ENCODE results near the gene SCN4A. TPM values are rescaled to one million over a fixed set of nuclear protein-coding genes. Genes with fewer than 3 reads are reported as not detected.

SCN4A gene
- total and polyA plus RNA-seq, 2 of the 13 experiments (the other 11 are each of a cell fraction or from before 2014, with no cell fraction given), result 0.02 to 0.03 TPM

DNA sequence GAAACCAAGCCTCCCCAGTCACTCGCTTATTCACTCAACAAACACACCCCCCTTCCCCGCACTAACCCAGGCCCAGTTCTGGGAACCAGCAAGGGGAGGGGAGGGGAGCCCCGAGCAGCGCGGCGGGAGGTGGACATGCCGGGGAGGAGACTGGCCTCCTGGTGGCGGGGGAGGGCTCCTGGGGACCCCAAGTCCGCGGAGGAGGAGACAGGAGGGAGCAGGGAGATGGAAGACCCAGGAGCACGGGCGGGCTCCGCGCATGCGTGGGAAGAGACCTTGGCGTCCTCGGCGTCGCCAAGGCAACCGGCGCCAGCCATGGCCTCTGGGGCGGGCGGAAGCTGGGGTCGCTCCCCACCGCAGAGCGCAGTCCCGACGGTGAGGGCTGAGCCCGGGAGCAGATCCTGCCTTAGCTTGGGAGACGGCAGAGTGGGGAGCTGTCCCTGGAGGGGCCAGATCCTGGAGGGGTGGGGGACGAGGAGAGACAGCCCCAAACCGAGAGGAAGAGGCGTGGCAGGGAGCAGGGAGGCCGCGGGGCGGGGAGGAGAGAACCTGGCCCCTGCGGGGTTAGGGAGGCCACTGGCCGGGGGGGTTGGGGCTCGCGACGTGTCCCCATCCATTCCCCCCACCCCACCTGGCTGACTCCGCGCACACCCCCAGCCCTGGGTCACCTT lies 25.5 kb upstream of the SCN4A start, which contains the start of gene PRR29 (continued):
- TF ChIP-seq, protein P1, sequence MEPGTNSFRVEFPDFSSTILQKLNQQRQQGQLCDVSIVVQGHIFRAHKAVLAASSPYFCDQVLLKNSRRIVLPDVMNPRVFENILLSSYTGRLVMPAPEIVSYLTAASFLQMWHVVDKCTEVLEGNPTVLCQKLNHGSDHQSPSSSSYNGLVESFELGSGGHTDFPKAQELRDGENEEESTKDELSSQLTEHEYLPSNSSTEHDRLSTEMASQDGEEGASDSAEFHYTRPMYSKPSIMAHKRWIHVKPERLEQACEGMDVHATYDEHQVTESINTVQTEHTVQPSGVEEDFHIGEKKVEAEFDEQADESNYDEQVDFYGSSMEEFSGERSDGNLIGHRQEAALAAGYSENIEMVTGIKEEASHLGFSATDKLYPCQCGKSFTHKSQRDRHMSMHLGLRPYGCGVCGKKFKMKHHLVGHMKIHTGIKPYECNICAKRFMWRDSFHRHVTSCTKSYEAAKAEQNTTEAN (CRISPR knock-in tag; conservative IDR thresholded peaks at IDR 0.05), result no peak
- TF ChIP-seq, protein P2, sequence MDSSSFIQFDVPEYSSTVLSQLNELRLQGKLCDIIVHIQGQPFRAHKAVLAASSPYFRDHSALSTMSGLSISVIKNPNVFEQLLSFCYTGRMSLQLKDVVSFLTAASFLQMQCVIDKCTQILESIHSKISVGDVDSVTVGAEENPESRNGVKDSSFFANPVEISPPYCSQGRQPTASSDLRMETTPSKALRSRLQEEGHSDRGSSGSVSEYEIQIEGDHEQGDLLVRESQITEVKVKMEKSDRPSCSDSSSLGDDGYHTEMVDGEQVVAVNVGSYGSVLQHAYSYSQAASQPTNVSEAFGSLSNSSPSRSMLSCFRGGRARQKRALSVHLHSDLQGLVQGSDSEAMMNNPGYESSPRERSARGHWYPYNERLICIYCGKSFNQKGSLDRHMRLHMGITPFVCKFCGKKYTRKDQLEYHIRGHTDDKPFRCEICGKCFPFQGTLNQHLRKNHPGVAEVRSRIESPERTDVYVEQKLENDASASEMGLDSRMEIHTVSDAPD (CRISPR knock-in tag; IDR thresholded peaks at IDR 0.05), result no peak
- TF ChIP-seq MXD4 (CRISPR knock-in tag; IDR thresholded peaks at IDR 0.05), result 0 out of 2 replicates have a peak, but pooled peaks have one; percentile 34
- TF ChIP-seq ZNF496 (CRISPR knock-in tag; IDR thresholded peaks at IDR 0.05; ENCODE audit: insufficient replicate concordance), result no peak
- TF ChIP-seq, protein P3, sequence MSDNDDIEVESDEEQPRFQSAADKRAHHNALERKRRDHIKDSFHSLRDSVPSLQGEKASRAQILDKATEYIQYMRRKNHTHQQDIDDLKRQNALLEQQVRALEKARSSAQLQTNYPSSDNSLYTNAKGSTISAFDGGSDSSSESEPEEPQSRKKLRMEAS (IDR thresholded peaks at IDR 0.05), result peak; percentile 43; the same call in 1 of the 2 replicates
- TF ChIP-seq, protein P4, sequence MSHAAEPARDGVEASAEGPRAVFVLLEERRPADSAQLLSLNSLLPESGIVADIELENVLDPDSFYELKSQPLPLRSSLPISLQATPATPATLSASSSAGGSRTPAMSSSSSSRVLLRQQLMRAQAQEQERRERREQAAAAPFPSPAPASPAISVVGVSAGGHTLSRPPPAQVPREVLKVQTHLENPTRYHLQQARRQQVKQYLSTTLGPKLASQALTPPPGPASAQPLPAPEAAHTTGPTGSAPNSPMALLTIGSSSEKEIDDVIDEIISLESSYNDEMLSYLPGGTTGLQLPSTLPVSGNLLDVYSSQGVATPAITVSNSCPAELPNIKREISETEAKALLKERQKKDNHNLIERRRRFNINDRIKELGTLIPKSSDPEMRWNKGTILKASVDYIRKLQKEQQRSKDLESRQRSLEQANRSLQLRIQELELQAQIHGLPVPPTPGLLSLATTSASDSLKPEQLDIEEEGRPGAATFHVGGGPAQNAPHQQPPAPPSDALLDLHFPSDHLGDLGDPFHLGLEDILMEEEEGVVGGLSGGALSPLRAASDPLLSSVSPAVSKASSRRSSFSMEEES (CRISPR knock-in tag; IDR thresholded peaks at IDR 0.05), result no peak
- peak in 1 of 2 experiments; percentile 25; a peak in 1 of 4 replicates for TF ChIP-seq NR2F1 (CRISPR knock-in tag; IDR thresholded peaks at IDR 0.05)
- no peak for TF ChIP-seq ZNF850 (CRISPR knock-in tag; conservative IDR thresholded peaks at IDR 0.05)
- TF ChIP-seq, protein P5, sequence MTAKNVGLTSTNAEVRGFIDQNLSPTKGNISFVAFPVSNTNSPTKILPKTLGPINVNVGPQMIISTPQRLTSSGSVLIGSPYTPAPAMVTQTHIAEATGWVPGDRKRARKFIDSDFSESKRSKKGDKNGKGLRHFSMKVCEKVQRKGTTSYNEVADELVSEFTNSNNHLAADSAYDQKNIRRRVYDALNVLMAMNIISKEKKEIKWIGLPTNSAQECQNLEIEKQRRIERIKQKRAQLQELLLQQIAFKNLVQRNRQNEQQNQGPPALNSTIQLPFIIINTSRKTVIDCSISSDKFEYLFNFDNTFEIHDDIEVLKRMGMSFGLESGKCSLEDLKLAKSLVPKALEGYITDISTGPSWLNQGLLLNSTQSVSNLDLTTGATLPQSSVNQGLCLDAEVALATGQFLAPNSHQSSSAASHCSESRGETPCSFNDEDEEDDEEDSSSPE (CRISPR knock-in tag; IDR thresholded peaks at IDR 0.05), result 0 out of 2 replicates have a peak, but pooled peaks have one; percentile 43
- TF ChIP-seq SSRP1 (CRISPR knock-in tag; IDR thresholded peaks at IDR 0.05), result no peak
- no peak for TF ChIP-seq ZNF10 (CRISPR knock-in tag; IDR thresholded peaks at IDR 0.05; ENCODE audit: borderline replicate concordance, low read depth)
- TF ChIP-seq CREB1 (IDR thresholded peaks at IDR 0.05), result no peak
- no peak for TF ChIP-seq CREB1 (CRISPR knock-in tag; IDR thresholded peaks at IDR 0.05)
- TF ChIP-seq, protein P6, sequence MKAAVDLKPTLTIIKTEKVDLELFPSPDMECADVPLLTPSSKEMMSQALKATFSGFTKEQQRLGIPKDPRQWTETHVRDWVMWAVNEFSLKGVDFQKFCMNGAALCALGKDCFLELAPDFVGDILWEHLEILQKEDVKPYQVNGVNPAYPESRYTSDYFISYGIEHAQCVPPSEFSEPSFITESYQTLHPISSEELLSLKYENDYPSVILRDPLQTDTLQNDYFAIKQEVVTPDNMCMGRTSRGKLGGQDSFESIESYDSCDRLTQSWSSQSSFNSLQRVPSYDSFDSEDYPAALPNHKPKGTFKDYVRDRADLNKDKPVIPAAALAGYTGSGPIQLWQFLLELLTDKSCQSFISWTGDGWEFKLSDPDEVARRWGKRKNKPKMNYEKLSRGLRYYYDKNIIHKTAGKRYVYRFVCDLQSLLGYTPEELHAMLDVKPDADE (CRISPR knock-in tag; IDR thresholded peaks at IDR 0.05), result no peak
- TF ChIP-seq, protein P7, sequence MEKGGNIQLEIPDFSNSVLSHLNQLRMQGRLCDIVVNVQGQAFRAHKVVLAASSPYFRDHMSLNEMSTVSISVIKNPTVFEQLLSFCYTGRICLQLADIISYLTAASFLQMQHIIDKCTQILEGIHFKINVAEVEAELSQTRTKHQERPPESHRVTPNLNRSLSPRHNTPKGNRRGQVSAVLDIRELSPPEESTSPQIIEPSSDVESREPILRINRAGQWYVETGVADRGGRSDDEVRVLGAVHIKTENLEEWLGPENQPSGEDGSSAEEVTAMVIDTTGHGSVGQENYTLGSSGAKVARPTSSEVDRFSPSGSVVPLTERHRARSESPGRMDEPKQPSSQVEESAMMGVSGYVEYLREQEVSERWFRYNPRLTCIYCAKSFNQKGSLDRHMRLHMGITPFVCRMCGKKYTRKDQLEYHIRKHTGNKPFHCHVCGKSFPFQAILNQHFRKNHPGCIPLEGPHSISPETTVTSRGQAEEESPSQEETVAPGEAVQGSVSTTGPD (CRISPR knock-in tag; IDR thresholded peaks at IDR 0.05), result no peak
- TF ChIP-seq STAT5B (CRISPR knock-in tag; IDR thresholded peaks at IDR 0.05), result no peak
- TF ChIP-seq ZNF382 (CRISPR knock-in tag; IDR thresholded peaks at IDR 0.05; ENCODE audit: borderline replicate concordance), result no peak

Measured in HepG2 (cell line).